Measurements from ENCODE around the gene CCDC196. TPM values are rescaled to one million over a fixed set of nuclear protein-coding genes. Genes with fewer than 3 reads are reported as not detected.
A peak's percentile ranks its signal among the peaks of the same experiment; 100 is the strongest.

The CCDC196 gene
- total and polyA plus RNA-seq, 4 experiments from 2014 or later = not detected

DNA sequence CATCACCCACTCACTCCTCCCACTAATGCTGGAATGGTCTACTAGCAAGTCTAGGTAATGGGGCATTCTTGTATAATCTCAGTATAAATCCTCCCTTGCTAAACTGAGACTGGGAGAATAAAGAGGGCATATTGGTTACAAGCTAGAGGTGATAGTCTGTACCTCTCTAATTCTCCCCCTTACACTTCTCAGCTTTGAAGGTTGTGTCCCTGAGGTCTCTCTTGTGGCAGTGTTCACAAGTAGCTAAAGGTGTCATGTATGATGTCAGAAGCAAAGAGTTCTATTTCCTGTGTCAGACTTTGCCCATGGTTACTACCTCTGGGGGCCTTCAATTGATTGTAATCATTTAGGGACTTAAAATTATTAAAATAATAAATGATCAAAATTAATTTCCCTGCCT lies 26.6 kb upstream of the CCDC196 start:
- Histone ChIP-seq H3K4me1 (ENCODE audit: insufficient read depth, low read length) (no peaks in the 10 kb centered on the region), H3K27me3 (ENCODE audit: insufficient read depth, low read length) (no peaks in the 10 kb centered on the region), H3K27ac (ENCODE audit: low read depth, low read length) (no peak overlapping the region), H3K36me3 (ENCODE audit: insufficient read depth, low read length) (no peaks in the 10 kb centered on the region), H3K4me3 (ENCODE audit: low read length in 2 of 2) (no peak overlapping the region), H3K9me3 (ENCODE audit: control insufficient read depth in 1 of 2, low read length in 2 of 2) (no peaks in the 10 kb centered on the region)
- CTCF ChIA-PET (ENCODE audit: partially characterized antibody) = interaction anchor here (0.8 kb wide), 1 partner anchor 366 kb away, joined by 3 read pairs; no protein-coding TSS in a partner anchor
- Mint-ChIP-seq H3K9me3 (peaks cover 0 to 6% (median 0%) of the 10 kb centered on the region in 8 donors), H3K4me3 (no peak overlapping the region), H3K27ac (no peak overlapping the region), H3K36me3 (peaks cover 1 to 24% of the 10 kb centered on the region in 2 donors), H3K27me3 (peaks cover 0 to under 1% of the 10 kb centered on the region in 2 donors), H3K4me1 (peaks cover 0 to 1% (median under 1%) of the 10 kb centered on the region in 4 donors)
- intact Hi-C loops (cut with micrococcal nuclease) = no loop called here
- POLR2A ChIA-PET (ENCODE audit: partially characterized antibody) = no interaction called here
- no peak for DNase-seq

DNA sequence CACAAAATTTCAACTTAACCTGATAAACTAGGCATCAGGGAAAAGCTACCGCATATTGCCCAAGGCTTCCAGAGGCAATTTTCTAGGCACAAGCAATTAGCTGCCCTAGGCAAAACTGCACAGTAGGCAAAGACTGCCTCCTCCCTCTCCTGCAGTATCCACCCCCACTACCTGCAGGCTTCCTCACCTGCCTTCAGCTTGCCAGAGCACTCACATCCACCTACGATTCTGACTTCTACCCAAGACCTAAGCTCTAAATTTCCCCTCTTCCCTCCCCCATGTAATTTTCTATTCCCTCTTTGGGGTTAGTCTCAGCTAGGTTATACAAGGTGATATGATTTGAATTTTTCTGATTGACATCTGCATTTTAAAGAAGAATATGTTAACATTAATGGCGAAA lies 21.9 kb upstream of the CCDC196 start:
- intact Hi-C loops (cut with micrococcal nuclease) = no loop called here
- Mint-ChIP-seq H3K27me3 (peaks cover 0 to 3% of the 10 kb centered on the region in 2 donors), H3K4me1 (peaks cover 0 to 1% (median under 1%) of the 10 kb centered on the region in 4 donors), H3K36me3 (peaks cover 2 to 7% of the 10 kb centered on the region in 2 donors), H3K4me3 (no peak overlapping the region), H3K9me3 (peaks cover 0 to 6% (median 2%) of the 10 kb centered on the region in 8 donors), H3K27ac (peak overlapping the region in 1 of 7 donors; percentile 11)
- ChIA-PET CTCF (ENCODE audit: partially characterized antibody) (no interaction called here), POLR2A (ENCODE audit: partially characterized antibody) (no interaction called here)
- DNase-seq = no peak
- H3K9me3 ChIP-seq (ENCODE audit: control insufficient read depth in 1 of 2, low read length in 2 of 2) = no peaks in the 10 kb centered on the region
- H3K4me3 ChIP-seq (ENCODE audit: low read length in 2 of 2) = no peak overlapping the region
- H3K4me1 ChIP-seq (ENCODE audit: insufficient read depth, low read length) = no peaks in the 10 kb centered on the region
- H3K27me3 ChIP-seq (ENCODE audit: insufficient read depth, low read length) = no peaks in the 10 kb centered on the region
- H3K27ac ChIP-seq (ENCODE audit: low read depth, low read length) = no peak overlapping the region
- no peaks in the 10 kb centered on the region for H3K36me3 ChIP-seq (ENCODE audit: insufficient read depth, low read length)

DNA sequence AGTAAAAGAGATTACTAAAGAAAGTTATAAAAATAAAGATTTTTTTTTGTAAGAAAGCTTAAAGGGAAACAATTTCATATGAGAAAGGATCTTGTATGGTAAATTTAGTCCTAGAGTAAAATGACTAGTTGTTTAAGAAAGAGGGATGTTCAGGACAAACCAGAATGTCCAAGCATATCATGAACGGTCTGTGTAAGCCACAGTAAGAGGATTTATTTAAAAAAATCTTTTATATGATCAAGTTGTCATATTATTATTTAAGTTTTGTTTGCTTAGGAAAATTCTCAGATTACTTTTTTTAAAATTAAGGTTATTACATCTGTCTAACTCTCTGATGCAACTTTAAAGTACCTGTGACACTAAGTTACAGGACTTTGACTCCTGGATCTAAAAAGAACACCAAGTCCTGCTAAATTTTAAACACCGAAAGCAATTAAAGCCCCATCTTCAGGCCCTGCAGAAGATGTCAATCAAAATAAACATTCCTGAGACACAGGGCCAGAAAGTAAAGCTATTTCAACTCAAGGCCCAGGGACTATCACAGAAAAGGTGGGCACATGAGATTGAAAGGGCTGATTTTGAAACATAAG lies 17.3 kb upstream of the CCDC196 start:
- Mint-ChIP-seq H3K4me1 (no peaks in the 10 kb centered on the region), H3K9me3 (peaks cover 2 to 35% (median 19%) of the 10 kb centered on the region in 8 donors), H3K36me3 (peaks cover 15 to 26% of the 10 kb centered on the region in 2 donors), H3K27me3 (peaks cover 0 to 3% of the 10 kb centered on the region in 2 donors), H3K4me3 (no peak overlapping the region), H3K27ac (no peak overlapping the region)
- no peak for DNase-seq
- H3K27ac ChIP-seq (ENCODE audit: low read depth, low read length) = no peak overlapping the region
- ChIA-PET CTCF (ENCODE audit: partially characterized antibody) (no interaction called here), POLR2A (ENCODE audit: partially characterized antibody) (no interaction called here)
- H3K4me1 ChIP-seq (ENCODE audit: insufficient read depth, low read length) = no peaks in the 10 kb centered on the region
- H3K36me3 ChIP-seq (ENCODE audit: insufficient read depth, low read length) = no peaks in the 10 kb centered on the region
- intact Hi-C loops (cut with micrococcal nuclease) = no loop called here
- H3K27me3 ChIP-seq (ENCODE audit: insufficient read depth, low read length) = no peaks in the 10 kb centered on the region
- no peak overlapping the region for H3K4me3 ChIP-seq (ENCODE audit: low read length in 2 of 2)
- H3K9me3 ChIP-seq (ENCODE audit: control insufficient read depth in 1 of 2, low read length in 2 of 2) = no peaks in the 10 kb centered on the region

DNA sequence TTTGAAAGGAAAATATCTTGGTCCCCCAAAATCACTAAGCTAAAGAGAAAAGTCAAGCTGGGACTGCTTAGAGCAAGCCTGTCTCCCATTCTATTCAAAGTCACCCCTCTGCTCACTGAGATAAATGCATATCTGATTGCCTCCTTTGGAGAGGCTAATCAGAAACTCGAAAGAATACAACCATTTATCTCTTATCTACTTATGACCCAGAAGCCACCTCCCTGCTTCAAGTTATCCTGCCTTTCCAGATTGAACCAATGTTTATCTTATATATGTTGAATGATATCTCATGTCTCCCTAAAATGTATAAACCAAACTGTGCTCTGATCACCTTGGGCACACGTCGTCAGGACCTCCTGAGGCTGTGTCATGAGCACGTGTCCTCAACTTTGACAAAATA lies 14.6 kb upstream of the CCDC196 start:
- Mint-ChIP-seq H3K4me1 (no peaks in the 10 kb centered on the region), H3K9me3 (peaks cover 0 to 35% (median 20%) of the 10 kb centered on the region in 8 donors), H3K4me3 (no peak overlapping the region), H3K36me3 (peaks cover 15 to 22% of the 10 kb centered on the region in 2 donors), H3K27me3 (no peaks in the 10 kb centered on the region), H3K27ac (no peak overlapping the region)
- H3K4me1 ChIP-seq (ENCODE audit: insufficient read depth, low read length) = no peaks in the 10 kb centered on the region
- intact Hi-C loops (cut with micrococcal nuclease) = no loop called here
- no peaks in the 10 kb centered on the region for H3K27me3 ChIP-seq (ENCODE audit: insufficient read depth, low read length)
- DNase-seq = no peak
- H3K4me3 ChIP-seq (ENCODE audit: low read length in 2 of 2) = no peak overlapping the region
- ChIA-PET POLR2A (ENCODE audit: partially characterized antibody) (no interaction called here), CTCF (ENCODE audit: partially characterized antibody) (no interaction called here)
- no peaks in the 10 kb centered on the region for H3K36me3 ChIP-seq (ENCODE audit: insufficient read depth, low read length)
- H3K27ac ChIP-seq (ENCODE audit: low read depth, low read length) = no peak overlapping the region
- no peaks in the 10 kb centered on the region for H3K9me3 ChIP-seq (ENCODE audit: control insufficient read depth in 1 of 2, low read length in 2 of 2)

DNA sequence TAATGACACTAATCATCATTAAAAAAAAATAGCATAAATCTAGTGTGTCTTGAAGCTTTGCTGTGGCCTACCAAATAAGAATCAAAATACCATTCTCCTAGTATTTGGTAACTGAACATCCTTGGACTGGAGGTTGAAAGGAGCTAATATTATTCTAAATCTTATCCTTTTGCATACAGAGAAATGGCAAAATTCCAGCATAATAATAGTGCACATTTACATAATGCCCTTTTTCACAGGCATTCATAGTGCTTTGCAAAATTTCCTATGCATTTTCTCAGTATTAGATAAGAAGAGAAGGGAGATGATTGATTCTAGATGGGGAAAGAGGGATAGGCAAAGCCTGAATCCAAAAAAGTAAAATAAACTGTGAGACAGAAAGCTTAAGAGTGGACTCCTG lies 13.9 kb upstream of the CCDC196 start:
- no peaks in the 10 kb centered on the region for H3K4me1 Mint-ChIP-seq
- Histone ChIP-seq H3K36me3 (ENCODE audit: insufficient read depth, low read length) (no peaks in the 10 kb centered on the region), H3K4me3 (ENCODE audit: low read length in 2 of 2) (no peak overlapping the region), H3K27ac (ENCODE audit: low read depth, low read length) (no peak overlapping the region), H3K27me3 (ENCODE audit: insufficient read depth, low read length) (no peaks in the 10 kb centered on the region), H3K4me1 (ENCODE audit: insufficient read depth, low read length) (no peaks in the 10 kb centered on the region), H3K9me3 (ENCODE audit: control insufficient read depth in 1 of 2, low read length in 2 of 2) (no peaks in the 10 kb centered on the region)
- intact Hi-C loops (cut with micrococcal nuclease) = no loop called here
- POLR2A ChIA-PET (ENCODE audit: partially characterized antibody) = no interaction called here
- no peak overlapping the region for H3K4me3 Mint-ChIP-seq
- peaks cover 0 to 35% (median 20%) of the 10 kb centered on the region in 8 donors for H3K9me3 Mint-ChIP-seq
- peaks cover 15 to 22% of the 10 kb centered on the region in 2 donors for H3K36me3 Mint-ChIP-seq
- H3K27me3 Mint-ChIP-seq = no peaks in the 10 kb centered on the region
- H3K27ac Mint-ChIP-seq = no peak overlapping the region
- no peak for DNase-seq
- CTCF ChIA-PET (ENCODE audit: partially characterized antibody) = no interaction called here

DNA sequence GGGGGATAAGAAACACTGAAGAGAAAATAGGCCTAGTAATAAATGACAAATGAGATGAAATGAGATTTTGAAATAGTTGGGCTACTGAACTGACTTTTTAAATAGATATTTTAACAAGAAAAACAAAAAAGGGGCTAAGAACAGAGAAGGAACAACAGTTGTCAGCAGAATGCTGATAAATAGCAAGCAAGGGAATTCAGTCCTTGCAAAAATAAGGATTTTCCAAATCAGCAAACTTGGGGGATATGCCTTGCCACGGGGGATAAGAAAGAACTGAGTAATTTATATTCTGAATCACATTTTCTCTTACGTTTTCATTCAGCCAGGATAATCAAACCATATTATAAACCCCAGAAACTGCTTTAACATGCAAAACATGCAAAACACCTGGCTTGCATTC lies 12.9 kb upstream of the CCDC196 start:
- Histone ChIP-seq H3K9me3 (ENCODE audit: control insufficient read depth in 1 of 2, low read length in 2 of 2) (no peaks in the 10 kb centered on the region), H3K27ac (ENCODE audit: low read depth, low read length) (no peak overlapping the region), H3K27me3 (ENCODE audit: insufficient read depth, low read length) (no peaks in the 10 kb centered on the region), H3K4me3 (ENCODE audit: low read length in 2 of 2) (no peak overlapping the region), H3K4me1 (ENCODE audit: insufficient read depth, low read length) (no peaks in the 10 kb centered on the region), H3K36me3 (ENCODE audit: insufficient read depth, low read length) (no peaks in the 10 kb centered on the region)
- intact Hi-C loops (cut with micrococcal nuclease) = no loop called here
- ChIA-PET POLR2A (ENCODE audit: partially characterized antibody) (no interaction called here), CTCF (ENCODE audit: partially characterized antibody) (no interaction called here)
- Mint-ChIP-seq H3K4me1 (no peaks in the 10 kb centered on the region), H3K4me3 (peak overlapping the region in 1 of 8 donors; percentile 54), H3K27ac (no peak overlapping the region), H3K9me3 (peaks cover 0 to 35% (median 19%) of the 10 kb centered on the region in 8 donors), H3K36me3 (peaks cover 13 to 19% of the 10 kb centered on the region in 2 donors), H3K27me3 (no peaks in the 10 kb centered on the region)
- no peak for DNase-seq

DNA sequence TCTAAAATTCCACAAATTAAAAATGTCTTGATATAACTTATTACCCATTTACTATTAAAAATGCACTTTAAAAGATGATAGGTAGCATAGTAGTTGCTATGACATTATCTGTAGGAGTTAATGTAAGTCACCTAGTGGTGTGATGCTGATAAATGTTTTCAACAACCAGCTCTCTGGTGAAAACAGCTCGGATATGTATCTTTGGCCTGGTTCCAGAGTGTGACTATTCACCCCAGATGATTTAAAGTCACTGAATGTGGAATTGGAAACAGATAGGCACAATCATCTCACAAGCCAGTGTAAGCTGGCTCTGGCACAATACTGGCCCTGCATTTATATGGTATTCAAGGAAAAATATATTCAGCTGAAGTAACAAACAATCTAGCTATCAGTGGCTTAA lies 9.2 kb upstream of the CCDC196 start:
- Histone ChIP-seq H3K27ac (ENCODE audit: low read depth, low read length) (no peak overlapping the region), H3K9me3 (ENCODE audit: control insufficient read depth in 1 of 2, low read length in 2 of 2) (no peaks in the 10 kb centered on the region), H3K4me1 (ENCODE audit: insufficient read depth, low read length) (no peaks in the 10 kb centered on the region), H3K27me3 (ENCODE audit: insufficient read depth, low read length) (no peaks in the 10 kb centered on the region), H3K36me3 (ENCODE audit: insufficient read depth, low read length) (no peaks in the 10 kb centered on the region), H3K4me3 (ENCODE audit: low read length in 2 of 2) (no peak overlapping the region)
- ChIA-PET CTCF (ENCODE audit: partially characterized antibody) (interaction anchor here (1.0 to 2.3 kb wide), 2 partner anchors 18 to 20 kb away, joined by 3 to 7 read pairs; no protein-coding TSS in a partner anchor), POLR2A (ENCODE audit: partially characterized antibody) (no interaction called here)
- H3K4me3 Mint-ChIP-seq = no peak overlapping the region
- no peaks in the 10 kb centered on the region for H3K27me3 Mint-ChIP-seq
- H3K4me1 Mint-ChIP-seq = no peaks in the 10 kb centered on the region
- DNase-seq = no peak
- peaks cover 0 to 4% (median 2%) of the 10 kb centered on the region in 8 donors for H3K9me3 Mint-ChIP-seq
- intact Hi-C loops (cut with micrococcal nuclease) = no loop called here
- no peak overlapping the region for H3K27ac Mint-ChIP-seq
- peaks cover 2 to 10% of the 10 kb centered on the region in 2 donors for H3K36me3 Mint-ChIP-seq
